Colonic mucosa (tissue), 4 donors: ENCODE measurements around the gene PUM1. TPM values are rescaled to one million over a fixed set of nuclear protein-coding genes. Genes with fewer than 3 reads are reported as not detected.
"Not testable (repeated sequence)": the region's sequence is repeated elsewhere in the genome, so short reads cannot be mapped to it uniquely, and the experiment has no call there.

Source experiments
- DNase-seq: peaks from one replicate; pipeline ENCODE4 v3.0.0-alpha.2; 2020
- H3K27ac ChIP-seq: fragments of 200-600 bp; one replicate; pipeline ENCODE4 v1.8.0; 2021
- H3K27me3 ChIP-seq: fragments of 200-600 bp; one replicate; pipeline ENCODE4 v1.8.0; 2021
- H3K36me3 ChIP-seq: fragments of 200-600 bp; one replicate; pipeline ENCODE4 v1.8.0; 2021
- H3K4me1 ChIP-seq: fragments of 200-600 bp; one replicate; pipeline ENCODE4 v1.8.0; 2021; ENCODE audit warnings: mild to moderate bottlenecking
- H3K4me3 ChIP-seq: fragments of 200-600 bp; one replicate; pipeline ENCODE4 v1.8.0; 2021
- H3K9ac ChIP-seq, 2 donors: one replicate each; pipeline ENCODE4 v1.7.0; 2013; ENCODE audit warnings: control low read depth in 2 of 2, low read depth in 2 of 2, low read length in 2 of 2
- H3K9me3 ChIP-seq: fragments of 200-600 bp; one replicate; pipeline ENCODE4 v1.8.0; 2021
- intact Hi-C: fragments of 100-400 bp; cut with DNase I; formaldehyde crosslinking; loops from one replicate; pipeline ENCODE4 v1.14.1; 2022
- total RNA-seq, 2 donors: library from RNA; stranded (reverse); fragmentation: NEBNext Ultra II Directional in 1 of 2; extraction: Animal tissue kit (Norgen Biotek cat#: 25700) in 1 of 2; gene quantifications; one replicate each; pipeline ENCODE4 v1.2.1, GENCODE V29; 2021
- TF ChIP-seq, protein P1 (sequence below): fragments of 200-600 bp; IDR thresholded peaks from one replicate; pipeline ENCODE4 v1.8.0; 2022; ENCODE audit warnings: antibody characterized with exemption, mild to moderate bottlenecking
- donor health status: healthy.
- donor health status: DM: no; HTN: no; CAD: no.
- donor health status: DM: no; HTN: no; CAD: no.

The PUM1 gene
- total RNA-seq, 2 donors from 2014 or later = 119 to 124 TPM

- no peaks in the 10 kb centered on the region for H3K9me3 ChIP-seq
- H3K4me1 ChIP-seq = peaks cover 11% of the 10 kb centered on the region
These were observed 2.6 kb downstream of the PUM1 start for GRCh38 chr1:31062867-31063380.

DNA sequence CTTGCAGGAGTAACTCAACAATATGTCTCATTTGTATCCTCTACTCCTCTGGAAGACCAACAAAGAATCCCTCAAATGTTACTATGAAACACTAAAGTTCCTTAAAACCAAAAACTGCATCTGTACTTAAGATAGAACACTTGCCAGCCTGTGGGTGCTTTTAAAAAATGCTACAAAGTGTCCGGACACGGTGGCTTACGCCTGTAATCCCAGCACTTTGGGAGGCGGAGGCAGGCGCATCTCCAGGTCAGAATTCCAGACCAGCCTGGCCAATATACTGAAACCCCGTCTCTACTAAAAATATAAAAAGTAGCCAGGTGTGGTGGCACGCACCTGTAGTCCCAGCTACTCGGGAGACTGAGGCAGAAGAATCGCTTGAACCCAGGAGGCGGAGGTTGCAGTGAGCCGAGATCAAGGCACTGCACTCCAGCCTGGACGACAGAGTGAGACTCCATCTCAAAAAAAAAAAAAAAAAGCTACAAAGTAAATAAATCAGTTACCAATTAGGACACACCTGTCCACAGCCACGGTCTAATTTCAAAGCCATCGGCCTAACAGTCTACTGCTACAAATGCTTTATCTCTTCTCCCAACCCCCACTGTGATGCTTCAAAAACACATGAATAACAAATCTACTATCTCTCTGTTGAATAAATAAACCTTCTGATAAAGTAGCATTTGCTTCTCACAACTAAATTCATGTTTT lies 3.2 kb downstream of the PUM1 start:
- peak overlapping the region in 1 of 2 donors; percentile 98 for H3K9ac ChIP-seq
- H3K4me3 ChIP-seq, H3K36me3 ChIP-seq, H3K27me3 ChIP-seq, intact Hi-C loops, H3K9me3 ChIP-seq: not testable (repeated sequence)
- peaks cover 11% of the 10 kb centered on the region for H3K4me1 ChIP-seq
- H3K27ac ChIP-seq = peak overlapping the region; percentile 82
- DNase-seq = peak; percentile 27

More at GRCh38 chr1:31062867-31063380, 2.6 kb downstream of the PUM1 start:
- Histone ChIP-seq H3K4me3 (peak overlapping the region; percentile 44), H3K27ac (peak overlapping the region; percentile 82), H3K36me3 (no peaks in the 10 kb centered on the region), H3K27me3 (no peaks in the 10 kb centered on the region), H3K9ac (peak overlapping the region in 1 of 2 donors; percentile 98)
- DNase-seq = no peak
- intact Hi-C loops = no loop called here
- TF ChIP-seq, protein P1, sequence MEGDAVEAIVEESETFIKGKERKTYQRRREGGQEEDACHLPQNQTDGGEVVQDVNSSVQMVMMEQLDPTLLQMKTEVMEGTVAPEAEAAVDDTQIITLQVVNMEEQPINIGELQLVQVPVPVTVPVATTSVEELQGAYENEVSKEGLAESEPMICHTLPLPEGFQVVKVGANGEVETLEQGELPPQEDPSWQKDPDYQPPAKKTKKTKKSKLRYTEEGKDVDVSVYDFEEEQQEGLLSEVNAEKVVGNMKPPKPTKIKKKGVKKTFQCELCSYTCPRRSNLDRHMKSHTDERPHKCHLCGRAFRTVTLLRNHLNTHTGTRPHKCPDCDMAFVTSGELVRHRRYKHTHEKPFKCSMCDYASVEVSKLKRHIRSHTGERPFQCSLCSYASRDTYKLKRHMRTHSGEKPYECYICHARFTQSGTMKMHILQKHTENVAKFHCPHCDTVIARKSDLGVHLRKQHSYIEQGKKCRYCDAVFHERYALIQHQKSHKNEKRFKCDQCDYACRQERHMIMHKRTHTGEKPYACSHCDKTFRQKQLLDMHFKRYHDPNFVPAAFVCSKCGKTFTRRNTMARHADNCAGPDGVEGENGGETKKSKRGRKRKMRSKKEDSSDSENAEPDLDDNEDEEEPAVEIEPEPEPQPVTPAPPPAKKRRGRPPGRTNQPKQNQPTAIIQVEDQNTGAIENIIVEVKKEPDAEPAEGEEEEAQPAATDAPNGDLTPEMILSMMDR = no peak

DNA sequence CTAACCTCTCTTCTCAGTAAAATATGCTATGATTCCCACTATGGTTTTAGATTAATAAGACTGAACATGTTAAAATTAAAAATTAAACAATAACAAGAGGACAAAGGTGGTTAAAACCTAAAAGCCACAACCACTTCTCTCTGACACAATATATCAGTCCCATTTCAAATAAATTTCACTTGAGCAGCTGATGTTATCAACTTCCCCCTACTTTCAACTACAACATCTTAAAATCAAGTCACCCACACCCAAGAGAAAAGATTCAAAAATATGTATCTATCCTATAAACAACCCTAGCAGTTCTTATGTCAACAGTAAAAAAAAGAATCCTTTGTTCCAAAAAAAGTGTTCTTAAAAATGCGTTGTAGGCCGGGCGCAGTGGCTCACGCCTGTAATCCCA lies 7.5 kb downstream of the PUM1 start:
- H3K27me3 ChIP-seq = no peaks in the 10 kb centered on the region
- intact Hi-C loops = no loop called here
- H3K9ac ChIP-seq = no peak overlapping the region
- no peak overlapping the region for H3K27ac ChIP-seq
- no peak overlapping the region for H3K4me3 ChIP-seq
- no peaks in the 10 kb centered on the region for H3K36me3 ChIP-seq
- TF ChIP-seq, protein P1 = no peak
- H3K9me3 ChIP-seq = no peaks in the 10 kb centered on the region
- DNase-seq = no peak
- peaks cover 11% of the 10 kb centered on the region for H3K4me1 ChIP-seq

DNA sequence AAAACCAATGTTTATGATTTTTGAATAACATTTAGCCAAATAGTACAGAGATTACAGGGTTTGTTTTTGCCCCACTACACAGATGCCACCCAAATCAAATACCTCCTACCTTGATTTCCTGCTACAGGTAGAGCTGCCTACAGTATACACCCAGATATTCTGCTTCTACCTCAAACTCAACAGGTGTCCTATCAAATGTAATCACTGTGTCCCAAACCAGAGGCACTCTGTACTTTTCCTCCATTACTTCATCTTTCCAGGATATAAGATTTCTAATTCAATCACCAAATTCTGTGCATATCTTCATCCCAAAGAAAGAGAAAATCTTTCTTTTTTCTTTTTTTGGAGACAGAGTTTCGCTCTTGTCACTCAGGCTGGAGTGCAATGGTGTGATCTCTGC lies 9.6 kb downstream of the PUM1 start:
- Histone ChIP-seq H3K4me1 (no peaks in the 10 kb centered on the region), H3K9me3 (no peaks in the 10 kb centered on the region), H3K36me3 (no peaks in the 10 kb centered on the region), H3K27me3 (no peaks in the 10 kb centered on the region), H3K9ac (no peak overlapping the region), H3K4me3 (no peak overlapping the region), H3K27ac (no peak overlapping the region)
- TF ChIP-seq, protein P1 = no peak
- intact Hi-C loops = no loop called here
- no peak for DNase-seq

- TF ChIP-seq, protein P1 = no peak
- Histone ChIP-seq H3K9me3 (no peaks in the 10 kb centered on the region), H3K27ac (no peak overlapping the region), H3K4me1 (no peaks in the 10 kb centered on the region), H3K9ac (no peak overlapping the region), H3K27me3 (no peaks in the 10 kb centered on the region), H3K4me3 (no peak overlapping the region), H3K36me3 (no peaks in the 10 kb centered on the region)
- no peak for DNase-seq
- intact Hi-C loops = no loop called here
These were observed 10.0 kb downstream of the PUM1 start for GRCh38 chr1:31055501-31055900.

DNA sequence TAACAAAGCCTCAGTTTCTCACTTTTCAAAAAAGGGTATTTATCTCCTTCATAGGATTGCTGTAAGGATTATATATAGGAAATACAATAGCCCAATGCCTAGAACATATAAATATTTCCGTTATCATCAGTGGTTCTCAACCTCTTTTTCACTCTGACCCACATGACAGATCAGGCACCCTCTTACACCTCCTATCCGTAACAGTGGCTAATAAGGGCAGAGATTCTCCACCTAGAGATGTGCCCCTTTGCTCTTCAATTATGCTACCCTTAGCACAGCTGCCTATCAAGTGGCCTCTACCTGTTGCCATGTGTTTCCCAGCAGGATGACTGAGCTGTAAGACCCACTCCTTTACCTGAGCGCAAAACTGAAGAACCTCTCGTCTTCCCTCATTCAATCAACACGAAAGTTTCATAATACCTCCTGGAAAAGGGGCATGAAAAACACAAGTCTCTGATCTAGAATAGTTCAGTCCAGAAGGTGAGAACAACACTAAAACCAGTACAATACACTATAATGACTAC lies 10.5 kb downstream of the PUM1 start:
- intact Hi-C loops = no loop called here
- Histone ChIP-seq H3K4me1 (no peaks in the 10 kb centered on the region), H3K4me3 (no peak overlapping the region), H3K27me3 (no peaks in the 10 kb centered on the region), H3K9me3 (no peaks in the 10 kb centered on the region), H3K27ac (no peak overlapping the region), H3K36me3 (no peaks in the 10 kb centered on the region), H3K9ac (no peak overlapping the region)
- no peak for DNase-seq
- TF ChIP-seq, protein P1 = no peak
